ENCODE results near the gene RPS8.

DNA sequence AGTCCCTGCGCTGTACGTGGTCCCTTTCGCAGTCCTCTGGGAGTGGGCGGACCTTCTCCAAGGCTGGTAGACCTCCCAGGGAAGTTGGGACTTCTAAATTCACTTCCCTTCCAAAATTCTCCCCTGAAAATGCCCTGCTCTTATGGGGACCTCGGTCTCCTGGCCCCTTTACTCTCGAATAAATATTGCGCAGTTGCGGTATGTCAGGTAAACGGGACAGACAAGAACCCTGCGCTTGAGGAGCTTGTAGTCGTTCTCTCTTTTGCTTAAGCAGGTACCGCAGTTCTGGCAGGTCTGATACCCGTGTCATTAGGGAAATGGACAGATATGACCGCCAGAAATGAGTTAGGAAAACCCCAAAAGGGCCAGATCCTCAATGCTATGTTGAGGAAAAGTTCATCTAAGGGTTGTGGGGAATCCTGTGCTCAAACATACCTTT, 35.1 kb upstream of the RPS8 start:
- TF ChIP-seq, protein P1, sequence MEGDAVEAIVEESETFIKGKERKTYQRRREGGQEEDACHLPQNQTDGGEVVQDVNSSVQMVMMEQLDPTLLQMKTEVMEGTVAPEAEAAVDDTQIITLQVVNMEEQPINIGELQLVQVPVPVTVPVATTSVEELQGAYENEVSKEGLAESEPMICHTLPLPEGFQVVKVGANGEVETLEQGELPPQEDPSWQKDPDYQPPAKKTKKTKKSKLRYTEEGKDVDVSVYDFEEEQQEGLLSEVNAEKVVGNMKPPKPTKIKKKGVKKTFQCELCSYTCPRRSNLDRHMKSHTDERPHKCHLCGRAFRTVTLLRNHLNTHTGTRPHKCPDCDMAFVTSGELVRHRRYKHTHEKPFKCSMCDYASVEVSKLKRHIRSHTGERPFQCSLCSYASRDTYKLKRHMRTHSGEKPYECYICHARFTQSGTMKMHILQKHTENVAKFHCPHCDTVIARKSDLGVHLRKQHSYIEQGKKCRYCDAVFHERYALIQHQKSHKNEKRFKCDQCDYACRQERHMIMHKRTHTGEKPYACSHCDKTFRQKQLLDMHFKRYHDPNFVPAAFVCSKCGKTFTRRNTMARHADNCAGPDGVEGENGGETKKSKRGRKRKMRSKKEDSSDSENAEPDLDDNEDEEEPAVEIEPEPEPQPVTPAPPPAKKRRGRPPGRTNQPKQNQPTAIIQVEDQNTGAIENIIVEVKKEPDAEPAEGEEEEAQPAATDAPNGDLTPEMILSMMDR (IDR thresholded peaks at IDR 0.05; ENCODE audit: insufficient read depth, low read depth, low read length): no peak
- no peak for TF ChIP-seq EZH2 (IDR thresholded peaks at IDR 0.05; ENCODE audit: insufficient read depth, low read length)

Data from astrocyte (in vitro differentiated cells and primary cell).